ENCODE measurements around the gene ITFG2. TPM values are rescaled to one million over a fixed set of nuclear protein-coding genes. Genes with fewer than 3 reads are reported as not detected.
A peak's percentile ranks its signal among the peaks of the same experiment; 100 is the strongest.

The ITFG2 gene
- total and polyA plus RNA-seq, 2 of the 13 experiments (the other 11 are each of a cell fraction or from before 2014, with no cell fraction given), result 14.8 to 15.5 TPM

DNA sequence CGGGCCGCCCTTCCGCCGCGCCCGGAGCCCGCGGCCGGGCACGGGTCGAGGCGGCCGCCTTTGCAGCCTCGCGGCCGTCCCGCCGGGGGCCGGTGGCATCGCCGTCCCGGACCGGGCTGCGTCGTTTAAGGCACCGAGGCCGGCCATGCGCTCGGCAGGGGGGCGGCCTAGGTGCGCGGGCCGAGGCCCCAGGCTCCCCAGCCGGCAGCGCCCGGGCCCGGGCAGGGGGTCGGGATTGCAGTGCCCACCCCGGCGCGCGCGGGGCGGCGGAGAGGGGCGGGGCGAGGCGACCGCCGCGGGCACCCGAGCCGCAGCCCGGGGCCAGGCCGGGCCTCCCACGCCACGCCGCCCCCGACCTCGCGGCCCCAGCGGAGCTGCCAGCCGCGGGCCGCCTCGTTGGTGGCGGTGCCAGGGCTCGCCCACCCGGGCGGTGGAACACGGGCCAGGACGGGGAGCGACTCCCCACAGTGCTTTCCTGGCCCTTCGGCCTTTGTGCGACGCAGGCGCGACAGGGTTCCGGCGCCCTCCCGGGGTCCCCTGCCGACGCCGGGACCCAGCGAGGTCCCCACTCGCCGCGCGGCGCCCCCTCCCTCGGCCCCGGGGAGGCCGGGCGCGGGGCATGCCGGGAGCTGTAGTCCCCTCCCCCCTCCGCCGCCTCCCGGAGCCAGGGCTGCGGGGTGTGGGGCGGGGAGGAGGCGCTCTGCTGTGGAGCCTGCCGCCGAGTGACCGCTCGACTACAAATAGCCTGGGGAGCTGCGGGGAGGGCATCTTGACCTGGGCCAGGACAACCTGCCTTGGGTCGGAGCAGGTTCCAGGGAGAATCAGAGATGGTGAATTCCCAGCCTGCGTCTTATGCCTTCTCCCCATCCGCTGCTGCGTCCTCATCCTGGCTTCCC is 16.9 kb upstream of the ITFG2 start:
- intact Hi-C loops (cut with micrococcal nuclease; ENCODE audit: unreplicated experiment) (no loop called here), in situ Hi-C loops (cut with HindIII; ENCODE audit: extremely low pct_ligation_motif_present, low pct_unique_long_range_greater_than_20kb) (no loop called here)
- Histone ChIP-seq H4K20me1 (ENCODE audit: insufficient read depth, low read length) (0 out of 2 replicates have a peak, but pooled peaks cover 4% of the 10 kb centered on the region), H3K4me2 (ENCODE audit: low read depth, low read length) (peak overlapping the region; percentile 92), H3K36me3 (replicated peaks in 1 of 2; ENCODE audit: control insufficient read depth in 1 of 2, insufficient read depth in 2 of 2, low read length in 2 of 2) (peaks cover 24 to 39% of the 10 kb centered on the region in 2 experiments), H3K27ac (ENCODE audit: extremely low read length, insufficient read depth, low read length) (peak overlapping the region; percentile 43), H3K79me2 (ENCODE audit: insufficient read depth, low read length) (peaks cover 16% of the 10 kb centered on the region), H3K4me3 (replicated peaks in 1 of 3; ENCODE audit: insufficient read depth in 1 of 3, low read depth in 2 of 3, low read length in 3 of 3) (peak overlapping the region; percentile 61 to 81 (median 76)), H2AFZ (ENCODE audit: low read length) (no peak overlapping the region), H3K9me3 (ENCODE audit: low read length) (no peaks in the 10 kb centered on the region), H3K27me3 (ENCODE audit: control insufficient read depth in 1 of 2, insufficient read depth in 2 of 2, low read length in 2 of 2) (no peaks in the 10 kb centered on the region), H3K4me1 (ENCODE audit: insufficient read depth, low read length) (peaks cover 43% of the 10 kb centered on the region), H3K9ac (ENCODE audit: insufficient read depth, low read depth, low read length) (peak overlapping the region; percentile 80)
- ATAC-seq (peak; percentile 78), FAIRE-seq (no peak), DNase-seq (ENCODE audit: low spot score) (peak; percentile 17)
- WGBS (ENCODE audit: low lambda C conversion rate), result 20% methylated on average over 1 of the region's 111 CpGs
- no TSS peak for BruUV-seq (replicated peaks)
- CTCF ChIA-PET (ENCODE audit: low intra/inter-chr PET ratio, low total read pairs), result no interaction called here
- POLR2A ChIA-PET, result interaction anchor here (1.0 to 1.6 kb wide), 3 partner anchors 11 to 54 kb away, joined by 3 to 9 read pairs (median 4); partner anchors contain the start of gene ITFG2
- no peak for TF ChIP-seq HES4 (CRISPR knock-in tag; IDR thresholded peaks at IDR 0.05; ENCODE audit: borderline replicate concordance)
- TF ChIP-seq ZNF891 (CRISPR knock-in tag; IDR thresholded peaks at IDR 0.05), result no peak
- TF ChIP-seq, protein P1, sequence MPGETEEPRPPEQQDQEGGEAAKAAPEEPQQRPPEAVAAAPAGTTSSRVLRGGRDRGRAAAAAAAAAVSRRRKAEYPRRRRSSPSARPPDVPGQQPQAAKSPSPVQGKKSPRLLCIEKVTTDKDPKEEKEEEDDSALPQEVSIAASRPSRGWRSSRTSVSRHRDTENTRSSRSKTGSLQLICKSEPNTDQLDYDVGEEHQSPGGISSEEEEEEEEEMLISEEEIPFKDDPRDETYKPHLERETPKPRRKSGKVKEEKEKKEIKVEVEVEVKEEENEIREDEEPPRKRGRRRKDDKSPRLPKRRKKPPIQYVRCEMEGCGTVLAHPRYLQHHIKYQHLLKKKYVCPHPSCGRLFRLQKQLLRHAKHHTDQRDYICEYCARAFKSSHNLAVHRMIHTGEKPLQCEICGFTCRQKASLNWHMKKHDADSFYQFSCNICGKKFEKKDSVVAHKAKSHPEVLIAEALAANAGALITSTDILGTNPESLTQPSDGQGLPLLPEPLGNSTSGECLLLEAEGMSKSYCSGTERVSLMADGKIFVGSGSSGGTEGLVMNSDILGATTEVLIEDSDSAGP (CRISPR knock-in tag; IDR thresholded peaks at IDR 0.05; ENCODE audit: borderline replicate concordance), result 0 out of 2 replicates have a peak, but pooled peaks have one; percentile 38
- 0 out of 2 replicates have a peak, but pooled peaks have one; percentile 40 for TF ChIP-seq ZNF547 (CRISPR knock-in tag; IDR thresholded peaks at IDR 0.05)
- peak; percentile 83 for TF ChIP-seq ZFY (CRISPR knock-in tag; IDR thresholded peaks at IDR 0.05)
- 0 out of 2 replicates have a peak, but pooled peaks have one; percentile 37 for TF ChIP-seq MAF1 (CRISPR knock-in tag; IDR thresholded peaks at IDR 0.05; ENCODE audit: borderline replicate concordance)
- TF ChIP-seq ZNF335 (CRISPR knock-in tag; IDR thresholded peaks at IDR 0.05), result 0 out of 2 replicates have a peak, but pooled peaks have one; percentile 46
- TF ChIP-seq, protein P2, sequence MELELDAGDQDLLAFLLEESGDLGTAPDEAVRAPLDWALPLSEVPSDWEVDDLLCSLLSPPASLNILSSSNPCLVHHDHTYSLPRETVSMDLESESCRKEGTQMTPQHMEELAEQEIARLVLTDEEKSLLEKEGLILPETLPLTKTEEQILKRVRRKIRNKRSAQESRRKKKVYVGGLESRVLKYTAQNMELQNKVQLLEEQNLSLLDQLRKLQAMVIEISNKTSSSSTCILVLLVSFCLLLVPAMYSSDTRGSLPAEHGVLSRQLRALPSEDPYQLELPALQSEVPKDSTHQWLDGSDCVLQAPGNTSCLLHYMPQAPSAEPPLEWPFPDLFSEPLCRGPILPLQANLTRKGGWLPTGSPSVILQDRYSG (CRISPR knock-in tag; IDR thresholded peaks at IDR 0.05), result 0 out of 2 replicates have a peak, but pooled peaks have one; percentile 39
- TF ChIP-seq, protein P3, sequence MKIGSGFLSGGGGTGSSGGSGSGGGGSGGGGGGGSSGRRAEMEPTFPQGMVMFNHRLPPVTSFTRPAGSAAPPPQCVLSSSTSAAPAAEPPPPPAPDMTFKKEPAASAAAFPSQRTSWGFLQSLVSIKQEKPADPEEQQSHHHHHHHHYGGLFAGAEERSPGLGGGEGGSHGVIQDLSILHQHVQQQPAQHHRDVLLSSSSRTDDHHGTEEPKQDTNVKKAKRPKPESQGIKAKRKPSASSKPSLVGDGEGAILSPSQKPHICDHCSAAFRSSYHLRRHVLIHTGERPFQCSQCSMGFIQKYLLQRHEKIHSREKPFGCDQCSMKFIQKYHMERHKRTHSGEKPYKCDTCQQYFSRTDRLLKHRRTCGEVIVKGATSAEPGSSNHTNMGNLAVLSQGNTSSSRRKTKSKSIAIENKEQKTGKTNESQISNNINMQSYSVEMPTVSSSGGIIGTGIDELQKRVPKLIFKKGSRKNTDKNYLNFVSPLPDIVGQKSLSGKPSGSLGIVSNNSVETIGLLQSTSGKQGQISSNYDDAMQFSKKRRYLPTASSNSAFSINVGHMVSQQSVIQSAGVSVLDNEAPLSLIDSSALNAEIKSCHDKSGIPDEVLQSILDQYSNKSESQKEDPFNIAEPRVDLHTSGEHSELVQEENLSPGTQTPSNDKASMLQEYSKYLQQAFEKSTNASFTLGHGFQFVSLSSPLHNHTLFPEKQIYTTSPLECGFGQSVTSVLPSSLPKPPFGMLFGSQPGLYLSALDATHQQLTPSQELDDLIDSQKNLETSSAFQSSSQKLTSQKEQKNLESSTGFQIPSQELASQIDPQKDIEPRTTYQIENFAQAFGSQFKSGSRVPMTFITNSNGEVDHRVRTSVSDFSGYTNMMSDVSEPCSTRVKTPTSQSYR (CRISPR knock-in tag; IDR thresholded peaks at IDR 0.05; ENCODE audit: borderline replicate concordance), result peak; percentile 84
- TF ChIP-seq, protein P4, sequence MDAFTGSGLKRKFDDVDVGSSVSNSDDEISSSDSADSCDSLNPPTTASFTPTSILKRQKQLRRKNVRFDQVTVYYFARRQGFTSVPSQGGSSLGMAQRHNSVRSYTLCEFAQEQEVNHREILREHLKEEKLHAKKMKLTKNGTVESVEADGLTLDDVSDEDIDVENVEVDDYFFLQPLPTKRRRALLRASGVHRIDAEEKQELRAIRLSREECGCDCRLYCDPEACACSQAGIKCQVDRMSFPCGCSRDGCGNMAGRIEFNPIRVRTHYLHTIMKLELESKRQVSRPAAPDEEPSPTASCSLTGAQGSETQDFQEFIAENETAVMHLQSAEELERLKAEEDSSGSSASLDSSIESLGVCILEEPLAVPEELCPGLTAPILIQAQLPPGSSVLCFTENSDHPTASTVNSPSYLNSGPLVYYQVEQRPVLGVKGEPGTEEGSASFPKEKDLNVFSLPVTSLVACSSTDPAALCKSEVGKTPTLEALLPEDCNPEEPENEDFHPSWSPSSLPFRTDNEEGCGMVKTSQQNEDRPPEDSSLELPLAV (CRISPR knock-in tag; conservative IDR thresholded peaks at IDR 0.05; ENCODE audit: low read depth), result no peak
- TF ChIP-seq XRCC5 (optimal IDR thresholded peaks at IDR 0.05; ENCODE audit: low read length), result peak; percentile 27
- TF ChIP-seq MTA1 (CRISPR knock-in tag; IDR thresholded peaks at IDR 0.05; ENCODE audit: borderline replicate concordance), result peak; percentile 23; the same call in 1 of the 2 replicates
